Right lobe of liver (tissue), 4 donors: ENCODE data around the gene BTF3L4.

Experiments used
- POLR2A ChIP-seq: fragments of 450-650 bp; IDR thresholded peaks from one replicate; pipeline ENCODE4 v1.6.1; 2017; ENCODE audit warnings: antibody characterized with exemption, mild to moderate bottlenecking
- TF ChIP-seq, protein P1 (sequence below), 4 donors: fragments of 200-600 bp in 3 of 4; fragments of 450-650 bp in 1 of 4; IDR thresholded peaks; one replicate each; pipeline versions ENCODE4 v1.5.1 to v1.8.0; 2016 to 2022; ENCODE audit warnings: antibody characterized with exemption in 4 of 4, mild to moderate bottlenecking in 2 of 4
- donor health status: DM: no; HTN: no; CAD: no.
- donor health status: DM: no; HTN: no; CAD: no.
- donor health status: DM: no; HTN: yes; CAD: no.

DNA sequence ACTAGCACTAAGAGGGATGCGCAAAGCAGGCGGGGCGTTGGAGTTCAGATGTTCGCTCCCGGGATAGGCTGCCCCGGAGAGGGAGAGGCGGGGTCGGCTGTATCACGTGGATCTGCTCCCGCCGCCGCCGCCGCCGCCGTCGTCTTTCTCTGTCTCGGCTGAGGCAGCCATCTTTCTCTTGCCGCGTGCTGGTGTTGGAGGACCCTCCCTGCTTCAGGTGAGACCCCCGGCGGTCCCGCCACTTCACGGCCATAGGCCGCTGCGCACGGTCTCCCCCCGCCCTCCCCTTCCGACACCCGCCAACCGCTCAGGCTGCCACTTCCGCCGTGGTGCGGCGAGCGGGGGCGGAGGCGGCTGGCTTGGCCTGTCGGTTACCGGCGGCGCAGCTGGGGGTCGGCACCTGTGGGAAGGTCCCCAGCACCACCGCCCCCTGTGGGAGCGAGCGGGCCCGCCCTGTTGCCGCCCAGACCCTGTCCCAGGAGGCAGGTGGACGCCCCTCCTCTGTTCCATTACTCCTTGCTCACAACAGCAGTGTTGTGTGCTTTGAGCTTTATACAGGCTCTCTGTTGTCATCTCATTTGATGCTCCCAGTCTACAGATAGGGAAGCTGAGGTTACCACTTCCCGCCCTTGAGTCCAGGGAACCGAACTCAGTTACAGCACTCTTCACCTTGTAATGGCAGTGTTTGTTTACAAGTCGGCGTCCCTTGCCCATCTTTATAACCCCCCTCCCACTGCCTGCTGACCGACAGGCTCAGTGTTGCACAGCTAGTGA lies at the start of gene BTF3L4:
- peak; percentile 69 for TF ChIP-seq POLR2A
- TF ChIP-seq, protein P1, sequence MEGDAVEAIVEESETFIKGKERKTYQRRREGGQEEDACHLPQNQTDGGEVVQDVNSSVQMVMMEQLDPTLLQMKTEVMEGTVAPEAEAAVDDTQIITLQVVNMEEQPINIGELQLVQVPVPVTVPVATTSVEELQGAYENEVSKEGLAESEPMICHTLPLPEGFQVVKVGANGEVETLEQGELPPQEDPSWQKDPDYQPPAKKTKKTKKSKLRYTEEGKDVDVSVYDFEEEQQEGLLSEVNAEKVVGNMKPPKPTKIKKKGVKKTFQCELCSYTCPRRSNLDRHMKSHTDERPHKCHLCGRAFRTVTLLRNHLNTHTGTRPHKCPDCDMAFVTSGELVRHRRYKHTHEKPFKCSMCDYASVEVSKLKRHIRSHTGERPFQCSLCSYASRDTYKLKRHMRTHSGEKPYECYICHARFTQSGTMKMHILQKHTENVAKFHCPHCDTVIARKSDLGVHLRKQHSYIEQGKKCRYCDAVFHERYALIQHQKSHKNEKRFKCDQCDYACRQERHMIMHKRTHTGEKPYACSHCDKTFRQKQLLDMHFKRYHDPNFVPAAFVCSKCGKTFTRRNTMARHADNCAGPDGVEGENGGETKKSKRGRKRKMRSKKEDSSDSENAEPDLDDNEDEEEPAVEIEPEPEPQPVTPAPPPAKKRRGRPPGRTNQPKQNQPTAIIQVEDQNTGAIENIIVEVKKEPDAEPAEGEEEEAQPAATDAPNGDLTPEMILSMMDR (IDR thresholded peaks at IDR 0.05): no peak
